Activated naive CD8-positive, alpha-beta T cell treated with anti-CD3 and anti-CD28 coated beads for 36 hours (primary cell): Measurements from ENCODE around the gene MTRR. TPM values are rescaled to one million over a fixed set of nuclear protein-coding genes. Genes with fewer than 3 reads are reported as not detected.

ENCODE experiments used
- DNase-seq: peaks from one replicate; pipeline ENCODE4 v3.0.0; 2021
- H3K27ac Mint-ChIP-seq: one replicate; pipeline ENCODE4 v1.8.0; 2022; ENCODE audit warnings: mild to moderate bottlenecking, moderate library complexity, mixed read lengths
- H3K27me3 Mint-ChIP-seq: one replicate; pipeline ENCODE4 v1.8.0; 2022; ENCODE audit warnings: mild to moderate bottlenecking, mixed read lengths
- H3K36me3 Mint-ChIP-seq: one replicate; pipeline ENCODE4 v1.8.0; 2021; ENCODE audit warnings: mild to moderate bottlenecking, mixed read lengths
- H3K4me1 Mint-ChIP-seq: one replicate; pipeline ENCODE4 v1.8.0; 2021; ENCODE audit warnings: mixed read lengths
- H3K4me3 Mint-ChIP-seq: one replicate; pipeline ENCODE4 v1.8.0; 2022; ENCODE audit warnings: mild to moderate bottlenecking, moderate library complexity, mixed read lengths
- H3K9me3 Mint-ChIP-seq: one replicate; pipeline ENCODE4 v1.8.0; 2022; ENCODE audit warnings: mixed read lengths
- total RNA-seq, 2 experiments: library from RNA; stranded (reverse); gene quantifications; one replicate each; pipeline ENCODE4 v1.2.3, GENCODE V29; 2021

Gene MTRR
- total RNA-seq, result 10 to 100 TPM; 54.1 to 67.2 TPM

GRCh38 chr5:7868773-7869473 is at the start of gene MTRR, which contains the start of gene FASTKD3:
Gene MTRR, plus strand, starts transcription at chr5:7869148. Its CDS starts 1,647 bp downstream, at chr5:7870795.
Gene FASTKD3, minus strand, starts transcription at chr5:7869031. Its CDS starts 948 bp downstream, at chr5:7868083.
- DNase-seq, result peak; percentile 90
- Mint-ChIP-seq H3K27me3 (no peaks in the 10 kb centered on the region), H3K36me3 (peaks cover 53% of the 10 kb centered on the region), H3K9me3 (no peaks in the 10 kb centered on the region), H3K27ac (peak within 1 kb of the TSS; percentile 90), H3K4me3 (peak within 1 kb of the TSS; percentile 88), H3K4me1 (peaks cover 70% of the 10 kb centered on the region)

- DNase-seq, result no peak
- Mint-ChIP-seq H3K9me3 (no peaks in the 10 kb centered on the region), H3K27ac (no peak overlapping the region), H3K4me1 (no peaks in the 10 kb centered on the region), H3K27me3 (no peaks in the 10 kb centered on the region), H3K36me3 (no peaks in the 10 kb centered on the region), H3K4me3 (no peak overlapping the region)
Observed at GRCh38 chr5:7822449-7822848, 46.5 kb upstream of the MTRR start.

GRCh38 chr5:7823594-7823993 is 45.4 kb upstream of the MTRR start:
- H3K9me3 Mint-ChIP-seq, result no peaks in the 10 kb centered on the region
- no peaks in the 10 kb centered on the region for H3K36me3 Mint-ChIP-seq
- H3K27ac Mint-ChIP-seq, result no peak overlapping the region
- H3K27me3 Mint-ChIP-seq, result no peaks in the 10 kb centered on the region
- H3K4me1 Mint-ChIP-seq, result no peaks in the 10 kb centered on the region
- no peak for DNase-seq
- H3K4me3 Mint-ChIP-seq, result no peak overlapping the region

- no peak overlapping the region for H3K27ac Mint-ChIP-seq
- H3K9me3 Mint-ChIP-seq, result no peaks in the 10 kb centered on the region
- no peak for DNase-seq
- no peaks in the 10 kb centered on the region for H3K4me1 Mint-ChIP-seq
- no peak overlapping the region for H3K4me3 Mint-ChIP-seq
- H3K27me3 Mint-ChIP-seq, result no peaks in the 10 kb centered on the region
- H3K36me3 Mint-ChIP-seq, result no peaks in the 10 kb centered on the region
Observed at GRCh38 chr5:7824995-7825394, 44.0 kb upstream of the MTRR start.

- no peak overlapping the region for H3K4me3 Mint-ChIP-seq
- DNase-seq, result no peak
- H3K4me1 Mint-ChIP-seq, result no peaks in the 10 kb centered on the region
- H3K9me3 Mint-ChIP-seq, result no peaks in the 10 kb centered on the region
- H3K36me3 Mint-ChIP-seq, result no peaks in the 10 kb centered on the region
- no peak overlapping the region for H3K27ac Mint-ChIP-seq
- no peaks in the 10 kb centered on the region for H3K27me3 Mint-ChIP-seq
Observed at GRCh38 chr5:7825630-7826029, 43.3 kb upstream of the MTRR start.

GRCh38 chr5:7827610-7828009 is 41.3 kb upstream of the MTRR start:
- no peak for DNase-seq
- Mint-ChIP-seq H3K27ac (no peak overlapping the region), H3K9me3 (no peaks in the 10 kb centered on the region), H3K4me1 (no peaks in the 10 kb centered on the region), H3K27me3 (no peaks in the 10 kb centered on the region), H3K36me3 (no peaks in the 10 kb centered on the region), H3K4me3 (no peak overlapping the region)

- Mint-ChIP-seq H3K4me3 (no peak overlapping the region), H3K27ac (no peak overlapping the region), H3K4me1 (no peaks in the 10 kb centered on the region), H3K27me3 (no peaks in the 10 kb centered on the region), H3K36me3 (no peaks in the 10 kb centered on the region), H3K9me3 (no peaks in the 10 kb centered on the region)
- no peak for DNase-seq
Observed at GRCh38 chr5:7828269-7828668, 40.7 kb upstream of the MTRR start.

GRCh38 chr5:7834982-7835381 is 34.0 kb upstream of the MTRR start:
- Mint-ChIP-seq H3K9me3 (no peaks in the 10 kb centered on the region), H3K36me3 (no peaks in the 10 kb centered on the region), H3K27me3 (peaks cover under 1% of the 10 kb centered on the region), H3K4me1 (no peaks in the 10 kb centered on the region), H3K4me3 (no peak overlapping the region), H3K27ac (no peak overlapping the region)
- DNase-seq, result no peak

GRCh38 chr5:7837403-7837802 is 31.5 kb upstream of the MTRR start:
- H3K27me3 Mint-ChIP-seq, result peaks cover 23% of the 10 kb centered on the region
- H3K36me3 Mint-ChIP-seq, result no peaks in the 10 kb centered on the region
- H3K9me3 Mint-ChIP-seq, result no peaks in the 10 kb centered on the region
- DNase-seq, result no peak
- no peaks in the 10 kb centered on the region for H3K4me1 Mint-ChIP-seq
- no peak overlapping the region for H3K4me3 Mint-ChIP-seq
- H3K27ac Mint-ChIP-seq, result no peak overlapping the region

GRCh38 chr5:7842531-7842930 is 26.4 kb upstream of the MTRR start:
- Mint-ChIP-seq H3K27me3 (peaks cover 58% of the 10 kb centered on the region), H3K27ac (no peak overlapping the region), H3K9me3 (no peaks in the 10 kb centered on the region), H3K36me3 (no peaks in the 10 kb centered on the region), H3K4me3 (no peak overlapping the region), H3K4me1 (no peaks in the 10 kb centered on the region)
- no peak for DNase-seq

GRCh38 chr5:7844901-7845300 is 24.0 kb upstream of the MTRR start:
- no peaks in the 10 kb centered on the region for H3K9me3 Mint-ChIP-seq
- H3K36me3 Mint-ChIP-seq, result no peaks in the 10 kb centered on the region
- peaks cover under 1% of the 10 kb centered on the region for H3K4me1 Mint-ChIP-seq
- no peak overlapping the region for H3K4me3 Mint-ChIP-seq
- H3K27ac Mint-ChIP-seq, result no peak overlapping the region
- H3K27me3 Mint-ChIP-seq, result peaks cover 81% of the 10 kb centered on the region
- no peak for DNase-seq

GRCh38 chr5:7845557-7845956 is 23.4 kb upstream of the MTRR start:
- Mint-ChIP-seq H3K9me3 (no peaks in the 10 kb centered on the region), H3K36me3 (no peaks in the 10 kb centered on the region), H3K4me3 (no peak overlapping the region), H3K27me3 (peaks cover 79% of the 10 kb centered on the region), H3K4me1 (peaks cover 3% of the 10 kb centered on the region), H3K27ac (no peak overlapping the region)
- DNase-seq, result no peak

- Mint-ChIP-seq H3K9me3 (no peaks in the 10 kb centered on the region), H3K4me3 (no peak overlapping the region), H3K27me3 (peaks cover 76% of the 10 kb centered on the region), H3K4me1 (peaks cover 3% of the 10 kb centered on the region), H3K27ac (no peak overlapping the region), H3K36me3 (no peaks in the 10 kb centered on the region)
- DNase-seq, result no peak
Observed at GRCh38 chr5:7846327-7846726, 22.6 kb upstream of the MTRR start.

GRCh38 chr5:7848296-7848695 is 20.7 kb upstream of the MTRR start:
- no peak overlapping the region for H3K27ac Mint-ChIP-seq
- no peaks in the 10 kb centered on the region for H3K36me3 Mint-ChIP-seq
- H3K4me3 Mint-ChIP-seq, result no peak overlapping the region
- peaks cover 71% of the 10 kb centered on the region for H3K27me3 Mint-ChIP-seq
- peaks cover 12% of the 10 kb centered on the region for H3K4me1 Mint-ChIP-seq
- DNase-seq, result no peak
- no peaks in the 10 kb centered on the region for H3K9me3 Mint-ChIP-seq

GRCh38 chr5:7849681-7850394 is 19.1 kb upstream of the MTRR start:
- Mint-ChIP-seq H3K4me1 (peaks cover 12% of the 10 kb centered on the region), H3K9me3 (no peaks in the 10 kb centered on the region), H3K27me3 (peaks cover 59% of the 10 kb centered on the region), H3K27ac (no peak overlapping the region), H3K36me3 (no peaks in the 10 kb centered on the region), H3K4me3 (peak overlapping the region; percentile 62)
- no peak for DNase-seq
